Upper lobe of left lung (tissue), 6 donors: ENCODE data around the gene MIS18A. TPM values are rescaled to one million over a fixed set of nuclear protein-coding genes. Genes with fewer than 3 reads are reported as not detected.
"Not testable (repeated sequence)": the region's sequence is repeated elsewhere in the genome, so short reads cannot be mapped to it uniquely, and the experiment has no call there.

ENCODE experiments used
- ATAC-seq, 2 donors: fragments of 200-7000 bp; cut with Tn5 transposase; one replicate each; pipeline ENCODE4 v1.9.1; 2022; ENCODE audit warnings: mild to moderate bottlenecking in 2 of 2, moderate library complexity in 2 of 2; ENCODE audit not compliant: low FRiP score in 2 of 2
- DNase-seq, 2 donors: peaks; one replicate each; pipeline ENCODE4 v3.0.0-alpha.2; 2019 to 2020
- H3K27ac ChIP-seq, 4 donors: fragments of 200-600 bp; sonication (generic); one replicate each; pipeline ENCODE4 v1.5.1; 2016 to 2019
- H3K27me3 ChIP-seq, 4 donors: fragments of 200-600 bp; sonication (generic); one replicate each; pipeline ENCODE4 v1.5.1; 2017 to 2019
- H3K36me3 ChIP-seq, 4 donors: fragments of 200-600 bp; sonication (generic); one replicate each; pipeline ENCODE4 v1.5.1; 2016 to 2019
- H3K4me1 ChIP-seq, 4 donors: fragments of 200-600 bp; sonication (generic); one replicate each; pipeline ENCODE4 v1.5.1; 2018 to 2019
- H3K4me3 ChIP-seq, 4 donors: fragments of 200-600 bp; sonication (generic); one replicate each; pipeline ENCODE4 v1.5.1; 2017 to 2019; ENCODE audit warnings: mild to moderate bottlenecking in 2 of 4, moderate library complexity in 1 of 4
- H3K9me3 ChIP-seq, 4 donors: fragments of 200-600 bp; sonication (generic); one replicate each; pipeline ENCODE4 v1.5.1; 2018 to 2019
- EP300 ChIP-seq, 4 donors: sonication (generic); formaldehyde crosslinking; IDR thresholded peaks; one replicate each; pipeline ENCODE4 v1.5.1; 2017; ENCODE audit warnings: antibody characterized with exemption in 4 of 4, control low read depth in 2 of 4
- POLR2A ChIP-seq, 4 donors: fragments of 450-650 bp; IDR thresholded peaks; one replicate each; pipeline ENCODE4 v1.5.1; 2016 to 2017; ENCODE audit warnings: antibody characterized with exemption in 4 of 4, mild to moderate bottlenecking in 2 of 4
- POLR2AphosphoS5 ChIP-seq, 2 donors: sonication (generic); formaldehyde crosslinking; IDR thresholded peaks; one replicate each; pipeline ENCODE4 v1.5.1; 2017; ENCODE audit warnings: antibody characterized with exemption in 2 of 2
- WGBS, 2 donors: methylation state at CpG; one replicate each; pipeline ENCODE4 v1.1.5; 2017 to 2018; 5-methylcytosine and 5-hydroxymethylcytosine counted together
- total RNA-seq, 6 donors: library from RNA; depleted of rRNA in 4 of 6; stranded (reverse); fragments of >200 nt in 4 of 6; gene quantifications; one replicate each; pipeline versions ENCODE4 v1.1.0 to v1.2.1, GENCODE V29; 2016 to 2021
- TF ChIP-seq, protein P1 (sequence below), 6 experiments: fragments of 450-650 bp in 4 of 6; fragments of 200-600 bp in 2 of 6; sonication (generic) in 2 of 6; IDR thresholded peaks; one replicate each; pipeline ENCODE4 v1.5.1; 2016 to 2019; ENCODE audit warnings: antibody characterized with exemption in 6 of 6
- donor health status: DM: no; HTN: no; CAD: no; lungs with moderate emphysema.
- donor health status: DM: no; HTN: yes; CAD: no; lungs with severe emphysema.

MIS18A gene
- total RNA-seq, 6 donors from 2014 or later = 3.3 to 7.8 (median 5.4) TPM; not detected in 1

DNA sequence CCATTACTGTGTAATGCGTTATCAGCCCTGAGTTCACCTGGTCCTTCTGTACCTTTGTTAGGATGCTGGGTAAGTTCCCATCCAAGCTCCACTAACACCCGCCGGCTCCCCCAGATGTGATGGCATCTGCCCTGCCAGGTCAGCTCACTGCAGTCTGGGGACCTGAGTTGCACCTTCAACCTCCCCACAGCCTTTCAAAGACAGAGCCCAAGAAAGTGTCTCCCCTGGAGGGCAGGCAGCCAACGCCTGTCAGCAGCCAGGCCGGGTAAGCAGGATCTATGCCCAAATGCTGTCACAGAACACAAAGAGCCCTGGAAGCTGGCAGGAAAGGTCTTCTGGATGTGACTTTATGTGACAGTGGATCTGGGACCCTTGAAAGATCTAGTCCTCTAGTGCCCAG lies 33.5 kb upstream of the MIS18A start:
- DNase-seq (no peak), ATAC-seq (no peak)
- H3K27ac ChIP-seq = no peak overlapping the region
- no peaks in the 10 kb centered on the region for H3K9me3 ChIP-seq
- no peaks in the 10 kb centered on the region for H3K4me1 ChIP-seq
- H3K36me3 ChIP-seq = peaks cover 12 to 51% (median 35%) of the 10 kb centered on the region in 4 donors
- no peak for TF ChIP-seq POLR2A (IDR thresholded peaks at IDR 0.05)
- no peak for TF ChIP-seq POLR2AphosphoS5 (IDR thresholded peaks at IDR 0.05)
- no peak for TF ChIP-seq EP300 (IDR thresholded peaks at IDR 0.05)
- TF ChIP-seq, protein P1, sequence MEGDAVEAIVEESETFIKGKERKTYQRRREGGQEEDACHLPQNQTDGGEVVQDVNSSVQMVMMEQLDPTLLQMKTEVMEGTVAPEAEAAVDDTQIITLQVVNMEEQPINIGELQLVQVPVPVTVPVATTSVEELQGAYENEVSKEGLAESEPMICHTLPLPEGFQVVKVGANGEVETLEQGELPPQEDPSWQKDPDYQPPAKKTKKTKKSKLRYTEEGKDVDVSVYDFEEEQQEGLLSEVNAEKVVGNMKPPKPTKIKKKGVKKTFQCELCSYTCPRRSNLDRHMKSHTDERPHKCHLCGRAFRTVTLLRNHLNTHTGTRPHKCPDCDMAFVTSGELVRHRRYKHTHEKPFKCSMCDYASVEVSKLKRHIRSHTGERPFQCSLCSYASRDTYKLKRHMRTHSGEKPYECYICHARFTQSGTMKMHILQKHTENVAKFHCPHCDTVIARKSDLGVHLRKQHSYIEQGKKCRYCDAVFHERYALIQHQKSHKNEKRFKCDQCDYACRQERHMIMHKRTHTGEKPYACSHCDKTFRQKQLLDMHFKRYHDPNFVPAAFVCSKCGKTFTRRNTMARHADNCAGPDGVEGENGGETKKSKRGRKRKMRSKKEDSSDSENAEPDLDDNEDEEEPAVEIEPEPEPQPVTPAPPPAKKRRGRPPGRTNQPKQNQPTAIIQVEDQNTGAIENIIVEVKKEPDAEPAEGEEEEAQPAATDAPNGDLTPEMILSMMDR (IDR thresholded peaks at IDR 0.05) = no peak
- WGBS, 2 donors = 95 to 98% methylated on average over 3 to 5 of the region's 5 CpGs
- H3K4me3 ChIP-seq = no peak overlapping the region
- no peaks in the 10 kb centered on the region for H3K27me3 ChIP-seq

DNA sequence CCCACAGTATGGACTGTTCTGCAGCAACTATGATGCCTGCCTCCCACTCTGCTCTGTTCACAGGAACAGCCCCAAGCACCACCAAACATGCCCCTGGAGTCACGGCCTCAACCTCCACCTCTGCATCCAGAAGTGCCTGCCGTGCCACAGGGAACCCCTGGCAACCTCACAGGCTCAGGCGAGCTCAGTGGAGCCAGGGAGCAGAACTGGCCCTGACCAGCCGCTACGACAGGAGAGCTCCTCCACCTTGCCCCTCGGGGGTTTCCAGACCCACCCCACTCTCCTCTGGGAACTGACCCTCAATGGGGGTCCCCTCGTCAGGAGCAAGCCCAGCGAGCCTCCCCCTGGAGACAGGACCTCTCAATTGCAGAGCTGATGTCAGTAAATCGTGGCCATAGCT lies 32.8 kb upstream of the MIS18A start:
- H3K27me3 ChIP-seq = no peaks in the 10 kb centered on the region
- H3K27ac ChIP-seq = no peak overlapping the region
- peaks cover 10 to 44% (median 29%) of the 10 kb centered on the region in 4 donors for H3K36me3 ChIP-seq
- H3K9me3 ChIP-seq = no peaks in the 10 kb centered on the region
- 97 to 100% methylated on average over 8 of the region's 9 CpGs for WGBS, 2 donors
- TF ChIP-seq POLR2A (IDR thresholded peaks at IDR 0.05) (no peak), EP300 (IDR thresholded peaks at IDR 0.05) (no peak), POLR2AphosphoS5 (IDR thresholded peaks at IDR 0.05) (no peak)
- ATAC-seq (peak in 1 of 2 donors; percentile 30), DNase-seq (no peak)
- no peaks in the 10 kb centered on the region for H3K4me1 ChIP-seq
- no peak overlapping the region for H3K4me3 ChIP-seq

DNA sequence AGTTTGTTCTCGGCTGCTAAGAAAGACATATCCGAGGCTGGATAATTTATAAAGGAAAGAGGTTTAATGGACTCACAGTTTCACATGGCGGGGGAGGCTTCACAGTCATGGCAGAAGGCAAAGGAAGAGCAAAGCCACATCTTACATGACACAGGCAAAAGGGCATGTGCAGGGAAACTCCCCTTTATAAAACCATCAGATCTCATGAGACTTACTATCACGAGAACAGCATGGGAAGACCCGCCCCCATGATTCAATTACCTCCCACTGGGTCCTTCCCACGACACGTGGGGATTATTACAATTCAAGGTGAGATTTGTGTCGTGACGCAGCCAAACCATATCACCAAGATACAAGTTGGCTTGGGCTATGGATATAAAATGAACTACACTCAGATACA lies 32.1 kb upstream of the MIS18A start:
- H3K27ac ChIP-seq, H3K9me3 ChIP-seq, H3K27me3 ChIP-seq, H3K4me1 ChIP-seq, H3K4me3 ChIP-seq, DNase-seq, ATAC-seq: not testable (repeated sequence)
- WGBS, 2 donors = 89 to 90% methylated on average over 9 of the region's 9 CpGs
- H3K36me3 ChIP-seq = peaks cover 6 to 37% (median 22%) of the 10 kb centered on the region in 4 donors

DNA sequence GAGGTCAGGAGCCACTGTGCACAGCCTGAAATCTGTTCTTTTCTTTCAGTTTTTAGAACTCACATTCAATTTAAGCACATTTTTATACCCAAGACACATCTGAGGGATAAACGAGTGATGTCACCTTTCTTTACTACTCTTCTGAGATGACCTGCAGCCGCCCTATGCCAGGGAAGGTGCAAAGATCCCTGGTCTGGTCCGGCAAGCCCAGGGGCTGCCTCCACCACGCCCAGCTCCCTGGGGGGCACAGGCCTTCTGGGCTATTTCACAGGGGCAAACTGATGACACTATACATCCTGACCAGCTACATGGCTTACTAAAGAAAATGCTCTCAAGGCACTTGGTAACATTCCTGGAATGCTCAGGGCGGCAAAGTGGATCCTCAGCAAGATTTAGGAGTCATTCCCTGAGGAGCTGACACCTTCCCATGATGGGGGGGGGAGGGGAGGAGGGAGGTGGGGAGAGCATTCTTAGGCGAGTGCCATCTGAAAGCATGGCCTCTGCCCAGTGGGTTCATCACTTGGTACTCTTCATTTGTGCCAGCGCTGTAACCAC lies 31.1 kb upstream of the MIS18A start:
- 89 to 91% methylated on average over 5 to 7 of the region's 7 CpGs for WGBS, 2 donors
- ATAC-seq (no peak), DNase-seq (no peak)
- no peaks in the 10 kb centered on the region for H3K4me1 ChIP-seq
- TF ChIP-seq, protein P1 (IDR thresholded peaks at IDR 0.05) = no peak
- no peak for TF ChIP-seq POLR2A (IDR thresholded peaks at IDR 0.05)
- TF ChIP-seq POLR2AphosphoS5 (IDR thresholded peaks at IDR 0.05) = no peak
- TF ChIP-seq EP300 (IDR thresholded peaks at IDR 0.05) = no peak
- peaks cover 6 to 29% (median 20%) of the 10 kb centered on the region in 4 donors for H3K36me3 ChIP-seq
- H3K9me3 ChIP-seq = no peaks in the 10 kb centered on the region
- H3K4me3 ChIP-seq = no peak overlapping the region
- no peak overlapping the region for H3K27ac ChIP-seq
- H3K27me3 ChIP-seq = no peaks in the 10 kb centered on the region

DNA sequence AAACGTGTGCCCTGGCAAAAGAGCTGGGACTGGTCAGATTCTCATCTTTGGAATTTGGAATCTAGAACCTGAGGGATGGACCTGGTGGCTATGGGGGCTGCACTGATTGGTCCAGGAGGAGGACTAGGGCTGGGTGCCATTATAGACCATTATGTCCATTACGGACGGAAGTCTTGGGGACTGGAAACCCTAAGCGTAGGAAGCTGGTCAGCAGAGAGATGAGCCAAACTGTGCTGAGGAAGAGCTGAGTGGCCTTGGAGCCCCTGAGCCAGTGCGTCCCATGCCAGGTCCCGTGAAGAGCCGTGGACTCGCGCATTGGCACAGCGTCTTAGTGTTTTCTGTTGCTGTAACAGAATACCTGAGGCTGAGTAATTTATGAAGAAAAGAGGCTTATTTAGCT lies 29.8 kb upstream of the MIS18A start:
- Histone ChIP-seq H3K4me1 (no peaks in the 10 kb centered on the region), H3K36me3 (peaks cover 0 to 17% (median 9%) of the 10 kb centered on the region in 4 donors), H3K4me3 (no peak overlapping the region), H3K27me3 (no peaks in the 10 kb centered on the region), H3K9me3 (no peaks in the 10 kb centered on the region), H3K27ac (no peak overlapping the region)
- ATAC-seq = no peak
- 95 to 96% methylated on average over 10 of the region's 10 CpGs for WGBS, 2 donors
- no peak for TF ChIP-seq POLR2AphosphoS5 (IDR thresholded peaks at IDR 0.05)
- no peak for TF ChIP-seq POLR2A (IDR thresholded peaks at IDR 0.05)
- no peak for TF ChIP-seq EP300 (IDR thresholded peaks at IDR 0.05)
- TF ChIP-seq, protein P1 (IDR thresholded peaks at IDR 0.05) = no peak
- DNase-seq = no peak

DNA sequence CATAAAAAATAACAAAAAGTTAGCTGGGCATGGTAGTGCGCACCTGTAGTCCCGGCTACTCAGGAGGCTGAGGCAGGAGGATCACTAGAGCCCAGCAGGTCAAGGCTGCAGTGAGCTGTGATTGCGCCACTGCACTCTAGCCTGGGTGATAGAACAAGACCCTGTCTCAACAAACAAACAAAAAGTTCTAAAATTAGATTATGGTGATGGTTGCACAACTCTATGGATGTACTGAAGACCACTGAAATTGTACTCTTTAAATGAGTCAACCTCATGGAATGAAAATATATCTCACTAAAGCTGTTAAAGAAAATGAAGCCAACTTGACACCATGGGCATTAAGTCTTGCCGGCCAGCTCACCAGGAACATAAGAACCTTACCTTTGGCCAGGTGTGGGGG lies 28.9 kb upstream of the MIS18A start:
- DNase-seq = no peak

More for the DNA sequence above, 28.9 kb upstream of the MIS18A start:
- peaks cover 0 to 9% (median 5%) of the 10 kb centered on the region in 4 donors for H3K36me3 ChIP-seq
- 96% methylated on average over 4 of the region's 4 CpGs for WGBS, 2 donors
- H3K4me1 ChIP-seq = no peaks in the 10 kb centered on the region
- no peak for ATAC-seq
- H3K27me3 ChIP-seq = no peaks in the 10 kb centered on the region
- H3K27ac ChIP-seq = no peak overlapping the region
- H3K4me3 ChIP-seq = no peak overlapping the region
- TF ChIP-seq, protein P1 (IDR thresholded peaks at IDR 0.05) = no peak
- no peaks in the 10 kb centered on the region for H3K9me3 ChIP-seq
